Activated CD4-positive, alpha-beta T cell treated with anti-CD3 and anti-CD28 coated beads, Interleukin-10, Interleukin-2, amounts not matched to agents 100 ng/mL and 50 ng/mL, durations not matched to agents 16 hours and 8 hours (primary cell): ENCODE results near the gene SULT1C2.
"Not testable (repeated sequence)": the region's sequence is repeated elsewhere in the genome, so short reads cannot be mapped to it uniquely, and the experiment has no call there.

Source experiments
- DNase-seq: peaks from one replicate; pipeline ENCODE4 v3.0.0-alpha.2; 2020

Gene SULT1C2

DNA sequence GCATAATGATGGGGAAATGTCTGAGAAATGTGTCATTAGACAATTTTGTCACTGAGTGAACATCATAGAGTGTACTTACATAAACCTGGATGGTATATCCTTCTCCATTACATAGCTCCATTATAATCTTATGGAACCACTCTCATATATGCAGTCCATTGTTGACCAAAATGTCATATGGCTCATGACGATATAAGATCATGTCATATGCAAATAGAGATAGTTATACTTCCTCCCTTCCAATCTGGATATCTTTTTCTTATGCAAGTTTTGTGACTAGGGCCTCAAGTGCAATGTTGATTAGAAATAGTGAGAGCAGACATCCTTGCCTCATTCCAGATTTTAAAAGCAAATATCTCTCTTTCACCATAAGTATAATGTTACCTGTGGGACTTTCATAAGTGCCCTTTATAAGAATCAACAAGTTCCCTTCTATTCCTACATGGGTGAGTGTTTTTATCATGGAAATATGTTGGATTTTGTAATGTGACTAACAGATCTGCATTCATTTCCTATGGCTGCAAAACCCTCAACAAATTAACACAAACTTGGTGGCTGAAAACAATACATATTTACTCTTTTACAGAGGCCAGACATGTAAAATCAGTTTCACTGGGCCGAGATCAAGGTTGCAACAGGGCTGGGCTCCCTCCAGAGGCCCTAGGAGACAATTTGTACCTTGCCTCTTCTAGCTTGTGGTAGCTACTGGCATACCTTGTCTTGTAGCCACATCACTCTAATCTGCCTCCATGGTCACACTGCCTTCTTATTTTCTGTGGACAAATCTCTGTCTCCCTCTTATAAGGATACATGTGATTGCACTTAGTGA lies 67.4 kb downstream of the SULT1C2 start:
- no peak for DNase-seq

- DNase-seq: not testable (repeated sequence)
Measured at GRCh38 chr2:108359336-108359735, 70.6 kb downstream of the SULT1C2 start.
